Measurements from ENCODE around the gene ERICH6B.

ERICH6B gene

DNA sequence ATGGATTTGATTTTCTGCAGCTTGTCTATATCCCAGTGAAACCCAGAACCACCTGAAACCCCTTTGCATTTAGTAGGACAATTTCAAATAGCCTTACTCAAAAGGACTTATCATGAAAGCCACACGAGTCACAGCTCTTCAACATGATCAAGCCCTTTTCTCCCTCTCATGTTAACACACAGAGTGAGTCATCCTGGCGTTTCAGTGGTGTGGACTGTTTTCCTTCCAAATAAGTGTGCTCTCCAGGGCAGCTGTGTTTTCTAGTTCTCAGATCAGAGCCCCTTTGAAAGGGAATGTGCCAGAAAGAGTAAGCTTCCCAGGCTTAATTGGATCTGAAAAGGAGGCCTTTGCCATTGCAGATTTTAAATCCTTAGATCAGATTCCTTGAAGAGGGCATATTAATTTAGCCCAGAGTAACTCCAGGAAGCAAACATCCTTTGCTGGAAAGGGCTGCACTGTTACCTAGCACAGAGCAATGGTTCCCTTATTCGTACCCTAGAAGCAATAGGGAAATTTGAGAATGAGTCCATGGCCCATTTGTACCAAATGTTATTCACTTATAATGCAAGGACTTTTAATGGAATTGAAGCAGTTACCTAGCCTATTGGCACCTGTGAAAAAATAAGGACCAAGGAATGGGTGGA lies 51.3 kb downstream of the ERICH6B start:
- TF ChIP-seq, protein P1, sequence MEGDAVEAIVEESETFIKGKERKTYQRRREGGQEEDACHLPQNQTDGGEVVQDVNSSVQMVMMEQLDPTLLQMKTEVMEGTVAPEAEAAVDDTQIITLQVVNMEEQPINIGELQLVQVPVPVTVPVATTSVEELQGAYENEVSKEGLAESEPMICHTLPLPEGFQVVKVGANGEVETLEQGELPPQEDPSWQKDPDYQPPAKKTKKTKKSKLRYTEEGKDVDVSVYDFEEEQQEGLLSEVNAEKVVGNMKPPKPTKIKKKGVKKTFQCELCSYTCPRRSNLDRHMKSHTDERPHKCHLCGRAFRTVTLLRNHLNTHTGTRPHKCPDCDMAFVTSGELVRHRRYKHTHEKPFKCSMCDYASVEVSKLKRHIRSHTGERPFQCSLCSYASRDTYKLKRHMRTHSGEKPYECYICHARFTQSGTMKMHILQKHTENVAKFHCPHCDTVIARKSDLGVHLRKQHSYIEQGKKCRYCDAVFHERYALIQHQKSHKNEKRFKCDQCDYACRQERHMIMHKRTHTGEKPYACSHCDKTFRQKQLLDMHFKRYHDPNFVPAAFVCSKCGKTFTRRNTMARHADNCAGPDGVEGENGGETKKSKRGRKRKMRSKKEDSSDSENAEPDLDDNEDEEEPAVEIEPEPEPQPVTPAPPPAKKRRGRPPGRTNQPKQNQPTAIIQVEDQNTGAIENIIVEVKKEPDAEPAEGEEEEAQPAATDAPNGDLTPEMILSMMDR (conservative IDR thresholded peaks at IDR 0.05; ENCODE audit: low read depth, low read length): no peak
- no peak for DNase-seq (ENCODE audit: low read depth)
- no peak overlapping the region for H3K4me3 ChIP-seq (ENCODE audit: low read length)

DNA sequence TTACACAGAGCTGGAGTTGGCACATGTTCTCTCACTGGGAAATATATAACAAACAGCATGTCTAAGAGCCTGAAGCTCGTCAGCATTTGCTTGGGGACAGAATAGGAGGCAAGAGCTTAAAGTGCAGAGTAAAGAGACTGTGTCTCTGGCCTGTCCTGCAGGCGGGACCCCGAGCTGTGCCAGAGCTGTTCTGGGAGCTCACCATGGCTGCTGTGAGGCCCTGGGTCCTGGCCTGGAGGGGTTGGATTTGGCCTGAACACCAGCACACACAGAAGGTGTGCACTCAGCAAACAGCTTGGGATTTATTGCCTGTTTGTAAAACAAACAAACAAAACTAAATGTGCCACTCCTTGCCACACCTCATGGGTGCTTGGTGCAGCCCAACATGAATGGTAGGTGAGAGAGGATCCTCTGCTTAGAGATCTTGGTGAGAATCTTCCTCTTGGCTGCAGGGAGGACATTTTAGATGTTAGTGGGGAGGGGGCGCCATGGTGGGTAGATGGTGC lies 60.9 kb downstream of the ERICH6B start:
- DNase-seq (ENCODE audit: low read depth): no peak
- no peak overlapping the region for H3K4me3 ChIP-seq (ENCODE audit: low read length)
- TF ChIP-seq, protein P1 (conservative IDR thresholded peaks at IDR 0.05; ENCODE audit: low read depth, low read length): no peak

DNA sequence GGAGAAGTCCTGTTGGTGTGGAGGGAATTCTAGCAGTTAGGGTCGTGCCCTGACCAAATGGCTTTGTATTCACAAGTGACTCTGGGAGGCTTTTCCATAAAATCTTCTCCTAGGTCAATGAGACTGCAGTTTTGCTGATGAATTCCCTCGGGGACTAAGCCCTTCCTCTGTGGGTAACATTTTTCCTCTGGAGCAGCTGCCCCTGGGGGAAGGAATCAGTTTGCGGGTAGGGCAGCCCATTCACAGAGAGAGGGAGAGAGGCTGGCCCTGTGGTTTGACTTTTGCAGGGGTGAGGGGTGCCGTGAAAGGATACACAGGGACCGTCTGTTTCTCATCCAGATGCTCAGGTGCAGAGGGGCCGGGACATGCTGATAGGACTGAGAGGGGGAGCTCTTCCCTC lies 67.3 kb downstream of the ERICH6B start:
- DNase-seq (ENCODE audit: low read depth): no peak
- TF ChIP-seq, protein P1 (conservative IDR thresholded peaks at IDR 0.05; ENCODE audit: low read depth, low read length): no peak
- H3K4me3 ChIP-seq (ENCODE audit: low read length): no peak overlapping the region

DNA sequence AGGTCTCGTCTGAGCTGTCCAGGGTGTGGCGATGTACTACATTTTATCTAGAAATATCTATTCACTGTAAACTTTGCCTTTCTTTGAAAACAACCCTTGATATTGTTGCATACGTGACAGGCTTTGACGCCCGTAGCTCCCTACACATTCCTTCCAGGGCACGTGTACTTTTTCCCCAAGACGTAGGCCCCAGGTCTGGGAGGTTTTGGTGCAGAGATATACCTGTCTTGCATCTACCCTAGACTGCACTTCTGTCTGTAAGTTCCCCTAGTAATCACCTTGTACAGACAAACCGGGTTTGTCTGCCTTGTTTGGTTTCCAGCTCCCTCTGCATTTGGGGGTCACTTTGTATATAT lies 69.2 kb downstream of the ERICH6B start:
- no peak for DNase-seq (ENCODE audit: low read depth)
- TF ChIP-seq, protein P1 (conservative IDR thresholded peaks at IDR 0.05; ENCODE audit: low read depth, low read length): no peak

DNA sequence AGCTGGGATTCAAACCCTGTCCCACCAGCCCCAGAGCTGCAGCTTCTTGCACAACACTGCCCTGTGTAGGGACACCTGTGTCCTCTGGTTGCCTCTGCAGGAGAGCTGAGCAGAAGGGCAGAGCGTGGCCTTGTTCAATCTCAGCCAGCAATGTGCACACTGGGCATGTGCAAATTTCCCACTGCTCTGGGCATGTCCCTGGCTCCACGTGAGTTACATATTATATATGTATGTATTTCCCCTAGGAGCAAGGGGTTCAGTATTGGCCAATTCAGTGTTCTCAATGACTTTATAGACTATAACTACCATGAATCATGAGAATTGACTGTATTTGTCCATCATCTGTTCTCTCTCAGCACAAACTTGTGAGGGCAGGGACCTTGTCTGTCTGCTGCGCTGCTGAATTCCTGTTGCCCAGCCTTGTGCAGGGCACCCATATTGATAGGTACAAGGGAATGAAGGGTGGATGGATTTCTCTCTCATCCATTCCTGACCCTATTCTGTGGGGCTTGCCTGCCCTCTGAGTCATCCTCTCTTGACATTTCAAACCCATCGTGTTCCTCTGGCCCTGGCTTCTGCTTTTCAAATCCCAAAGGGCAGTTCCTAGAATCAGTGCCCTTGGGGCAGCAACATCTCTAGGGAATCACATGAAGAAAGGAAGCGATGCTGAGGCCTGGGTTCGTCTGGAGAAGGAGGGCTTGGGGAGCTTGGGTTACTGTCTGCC lies 69.7 kb downstream of the ERICH6B start:
- DNase-seq (ENCODE audit: low read depth): no peak
- no peak overlapping the region for H3K4me3 ChIP-seq (ENCODE audit: low read length)
- TF ChIP-seq, protein P1 (conservative IDR thresholded peaks at IDR 0.05; ENCODE audit: low read depth, low read length): no peak

More for the DNA sequence above, 69.2 kb downstream of the ERICH6B start:
- no peak overlapping the region for H3K4me3 ChIP-seq (ENCODE audit: low read length)

DNA sequence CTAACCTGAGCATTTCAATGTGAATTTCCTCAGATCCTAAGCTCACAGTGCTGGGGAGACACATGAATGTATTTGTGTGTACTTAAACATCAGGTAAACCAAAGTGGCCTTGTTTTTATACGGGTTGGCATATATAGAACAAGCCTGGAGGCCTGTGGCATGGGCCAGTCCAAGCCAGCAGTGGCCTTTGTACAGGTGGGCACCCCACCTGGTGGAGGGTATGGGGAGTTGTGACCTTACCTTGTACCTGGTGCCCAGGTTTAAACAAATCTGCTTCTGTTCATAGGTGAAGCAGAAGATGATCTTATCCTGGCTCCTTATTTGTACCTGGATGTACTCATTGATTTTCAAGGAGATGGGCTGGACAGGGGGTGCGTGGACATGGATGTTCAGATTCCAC lies 71.0 kb downstream of the ERICH6B start:
- no peak overlapping the region for H3K4me3 ChIP-seq (ENCODE audit: low read length)
- TF ChIP-seq, protein P1 (conservative IDR thresholded peaks at IDR 0.05; ENCODE audit: low read depth, low read length): no peak
- DNase-seq (ENCODE audit: low read depth): no peak

DNA sequence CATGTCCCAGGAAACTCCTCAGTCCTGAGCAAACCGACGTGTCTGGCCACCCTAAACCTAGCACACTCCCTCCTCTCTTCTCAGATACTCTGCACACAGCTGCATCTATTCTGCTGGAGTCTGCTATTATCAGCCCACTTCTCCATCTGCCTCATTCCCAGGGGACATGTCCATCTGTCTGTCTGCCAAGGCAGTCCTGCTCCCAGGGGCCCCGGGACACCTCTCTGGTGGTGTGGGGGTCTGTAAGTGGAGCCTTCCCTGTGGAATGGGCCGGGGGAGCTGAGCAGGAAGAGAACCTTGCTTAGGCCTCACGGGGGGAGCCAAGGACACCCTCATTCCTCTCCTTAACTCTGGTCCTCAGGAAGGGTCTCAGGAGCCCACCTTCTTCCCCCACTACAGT lies 72.7 kb downstream of the ERICH6B start:
- H3K4me3 ChIP-seq (ENCODE audit: low read length): no peak overlapping the region
- DNase-seq (ENCODE audit: low read depth): no peak
- TF ChIP-seq, protein P1 (conservative IDR thresholded peaks at IDR 0.05; ENCODE audit: low read depth, low read length): no peak
